HG02981 (cell line): ENCODE results near the gene SMIM31.
A peak's percentile ranks its signal among the peaks of the same experiment; 100 is the strongest.

ENCODE experiments used
- ATAC-seq: cut with Tn5 transposase; IDR thresholded peaks from one replicate; pipeline ENCODE4 v1.9.1; 2021; ENCODE audit warnings: mild to moderate bottlenecking, moderate library complexity; ENCODE audit not compliant: unreplicated experiment

SMIM31 gene

GRCh38 chr4:164780839-164781238, 26.9 kb downstream of the SMIM31 start:
- no peak for ATAC-seq

DNA sequence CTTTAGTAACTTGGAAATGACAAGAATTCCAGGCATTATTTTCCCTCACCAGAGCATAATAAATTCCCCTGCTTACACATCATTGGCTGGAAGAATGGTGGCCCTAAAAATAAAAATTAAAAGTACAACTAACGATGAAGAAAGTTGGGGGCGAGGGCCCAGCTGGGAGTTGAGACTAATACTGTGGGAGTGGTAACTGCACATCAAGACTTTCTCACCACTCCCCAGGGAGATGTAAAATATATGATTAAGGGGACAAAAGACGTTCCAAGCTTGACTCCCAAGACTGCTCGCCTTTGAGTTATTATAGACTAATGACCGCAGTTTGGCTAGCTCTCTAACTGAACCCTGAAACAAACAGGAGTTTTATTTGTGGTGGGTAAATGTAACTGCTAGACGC, 30.0 kb downstream of the SMIM31 start:
- ATAC-seq: no peak

- ATAC-seq: no peak
These were observed 35.1 kb downstream of the SMIM31 start for GRCh38 chr4:164789047-164789446.

DNA sequence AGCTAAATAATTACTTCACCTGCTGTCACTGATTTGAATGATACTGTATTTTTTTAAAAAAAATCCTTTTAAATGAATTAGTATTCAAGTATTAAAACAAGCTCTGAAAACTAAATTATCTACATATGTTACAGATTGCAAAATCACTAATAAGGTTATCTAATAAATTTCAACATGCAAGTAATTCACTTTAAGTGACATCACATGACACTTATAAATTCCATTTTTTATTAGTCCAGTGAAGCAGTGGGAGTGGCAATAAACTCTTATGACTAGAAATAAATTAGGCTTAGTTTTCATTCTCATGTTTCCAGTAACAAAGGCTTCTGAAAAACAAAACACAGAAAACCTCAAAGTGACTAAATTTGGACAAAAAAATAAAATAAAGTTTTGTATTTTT, 36.3 kb downstream of the SMIM31 start:
- ATAC-seq: no peak

GRCh38 chr4:164799410-164799809, 45.5 kb downstream of the SMIM31 start:
- ATAC-seq: no peak

DNA sequence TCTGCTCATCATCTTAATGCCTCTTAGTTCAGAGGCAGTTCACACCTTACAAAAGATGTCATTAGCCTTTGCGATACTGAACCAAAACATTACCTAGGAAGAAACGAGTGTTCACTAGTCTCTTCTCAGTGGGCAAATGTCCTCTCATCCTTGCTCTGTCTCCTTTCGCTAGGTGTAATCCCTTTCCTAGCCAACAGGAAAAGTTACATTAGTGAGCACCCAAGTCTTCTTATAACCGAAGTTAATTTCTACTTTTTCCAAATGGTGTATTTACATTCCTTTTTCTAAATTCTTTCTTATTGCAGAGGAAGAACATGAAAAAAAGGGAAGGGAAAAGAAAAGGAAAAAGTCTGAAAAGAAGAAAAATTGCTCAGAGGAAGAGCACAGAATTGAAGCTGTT, 46.9 kb downstream of the SMIM31 start:
- ATAC-seq: no peak

DNA sequence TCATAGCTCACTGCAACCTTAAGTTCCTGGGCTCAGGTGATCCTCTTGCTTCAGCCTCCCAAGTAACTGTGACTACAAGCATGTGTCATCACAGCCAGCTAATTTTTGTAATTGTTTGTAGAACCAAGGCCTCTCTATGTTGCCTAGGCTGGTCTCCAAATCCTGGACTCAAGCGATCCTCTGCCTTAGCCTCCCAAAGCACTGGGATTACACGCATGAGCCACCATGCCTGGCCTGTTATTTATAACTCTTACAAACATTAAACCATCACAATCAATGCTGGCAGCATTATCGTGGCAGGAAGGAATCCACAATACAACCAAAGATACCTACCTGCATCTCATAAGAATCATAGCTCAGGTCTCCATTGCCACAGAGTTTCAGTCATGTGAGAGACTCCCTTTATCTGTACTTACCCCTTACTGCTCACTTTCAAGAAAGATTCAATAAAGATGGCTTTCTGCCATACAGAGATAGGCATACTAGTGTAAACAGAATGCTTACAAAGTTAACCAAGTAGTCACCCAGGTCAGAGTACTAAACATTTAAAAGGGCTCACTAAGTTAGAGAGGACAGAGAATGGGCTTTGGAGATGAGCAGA, 48.5 kb downstream of the SMIM31 start:
- ATAC-seq: no peak

DNA sequence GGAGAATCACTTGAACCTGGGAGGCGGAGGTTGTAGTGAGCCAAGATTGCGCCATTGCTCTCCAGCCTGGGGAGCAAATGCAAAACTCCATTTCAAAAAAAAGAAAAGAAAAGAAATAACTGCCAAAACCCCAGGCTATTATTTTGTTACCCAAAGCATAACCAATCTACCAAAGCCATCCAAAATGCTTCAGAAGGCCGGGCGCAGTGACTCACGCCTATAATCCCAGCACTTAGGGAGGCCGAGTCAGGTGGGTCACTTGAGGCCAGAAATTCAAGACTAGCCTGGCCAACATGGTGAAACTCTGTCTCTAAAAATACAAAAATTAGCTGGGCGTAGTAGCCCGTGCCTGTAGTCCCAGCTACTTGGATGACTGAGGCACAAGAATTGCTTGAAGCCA, 49.8 kb downstream of the SMIM31 start:
- ATAC-seq: no peak

DNA sequence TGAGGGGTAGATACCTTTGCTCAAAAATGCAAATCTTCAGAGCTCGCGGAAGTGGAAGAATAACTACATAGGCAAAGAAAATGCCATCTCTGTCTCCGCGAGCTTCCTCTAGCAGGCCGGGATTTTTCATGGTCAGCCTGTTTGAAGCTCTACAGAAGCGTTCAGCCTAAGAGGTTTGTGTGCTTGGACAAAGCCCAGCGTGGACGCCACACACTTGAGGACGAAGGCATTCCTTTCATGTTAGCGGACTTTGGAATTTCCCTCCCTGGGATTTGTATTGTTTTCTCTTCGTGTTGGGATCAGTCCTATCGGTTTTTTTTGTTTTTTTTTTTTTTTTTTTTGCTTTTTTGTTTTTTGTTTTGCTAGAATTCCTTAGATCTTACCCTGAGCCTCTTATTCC, 53.7 kb downstream of the SMIM31 start:
- no peak for ATAC-seq

GRCh38 chr4:164813554-164813953, 59.6 kb downstream of the SMIM31 start:
- no peak for ATAC-seq

DNA sequence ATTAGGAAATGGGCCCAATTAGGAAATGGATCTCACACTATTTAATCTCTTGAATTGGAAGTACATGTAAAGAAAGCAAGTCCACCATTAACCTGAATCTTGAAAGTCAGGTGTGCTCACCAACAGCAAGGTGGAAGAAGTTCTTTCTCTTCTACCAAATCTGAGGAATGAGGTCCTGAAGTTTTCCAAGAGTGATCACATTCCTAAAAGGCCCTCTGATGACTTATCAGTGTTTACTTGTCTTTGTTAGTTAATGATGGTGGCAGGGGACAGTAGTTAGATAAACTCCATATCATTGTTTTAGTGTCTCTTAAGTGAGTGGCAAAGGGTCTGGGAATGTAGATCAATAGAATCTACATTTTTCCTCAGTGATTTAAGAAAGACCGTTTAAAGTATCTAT, 61.8 kb downstream of the SMIM31 start:
- ATAC-seq: no peak

DNA sequence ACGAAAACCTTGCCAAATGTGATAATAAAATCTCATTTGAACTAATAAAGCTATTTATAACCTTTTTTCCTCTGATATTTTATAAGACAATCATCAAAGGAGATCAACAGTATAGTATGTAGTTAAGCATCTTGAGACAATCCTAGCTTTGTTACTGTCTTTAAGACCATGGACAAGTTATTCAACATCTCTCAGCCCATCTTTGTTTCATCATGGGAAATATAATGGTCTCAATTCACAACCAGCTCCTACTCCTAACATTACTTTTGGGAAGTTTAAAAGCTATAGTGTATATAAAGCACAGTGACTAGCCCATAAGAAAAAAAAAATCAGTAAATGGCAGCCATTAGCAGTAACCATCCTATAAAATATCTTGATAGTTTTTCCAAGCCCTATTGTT, 65.4 kb downstream of the SMIM31 start:
- ATAC-seq: no peak

- ATAC-seq: no peak
These were observed 67.8 kb downstream of the SMIM31 start for GRCh38 chr4:164821711-164822110.

DNA sequence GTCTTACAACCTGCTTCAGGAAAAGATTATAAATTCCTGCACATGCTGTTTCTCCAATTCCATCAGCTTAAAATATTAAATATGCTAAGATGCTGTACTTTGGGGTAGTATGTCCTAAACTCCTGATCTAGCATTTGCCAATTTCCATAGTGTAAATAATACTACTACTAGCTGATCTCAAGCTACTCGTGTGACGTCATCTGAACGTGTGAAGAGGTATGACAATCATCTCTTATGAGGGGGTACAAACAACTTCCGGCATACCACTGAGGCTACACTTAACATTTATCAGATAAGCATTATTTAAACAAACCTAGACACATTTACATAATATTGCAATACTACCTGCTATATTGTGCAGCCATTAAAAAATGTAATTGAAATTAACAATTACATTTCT, 70.7 kb downstream of the SMIM31 start:
- ATAC-seq: no peak

DNA sequence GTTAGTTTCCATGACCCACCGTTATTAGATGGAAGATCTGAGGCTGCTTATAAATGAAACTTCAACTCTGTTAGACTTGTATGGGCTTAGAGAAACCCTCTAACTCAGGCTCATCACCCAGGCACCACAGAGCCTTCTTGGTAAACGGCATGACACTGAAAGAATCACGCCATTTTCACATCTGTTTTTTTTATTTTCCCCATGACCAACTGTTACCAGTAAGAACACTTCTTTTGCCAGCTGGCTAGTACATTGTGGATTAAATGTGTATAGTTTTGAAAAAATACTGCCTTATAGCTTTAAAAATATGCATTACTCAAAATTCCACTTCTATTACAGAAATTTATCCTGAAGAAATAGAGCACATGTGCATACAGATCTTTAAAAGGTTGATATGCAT, 75.0 kb downstream of the SMIM31 start:
- ATAC-seq: no peak

DNA sequence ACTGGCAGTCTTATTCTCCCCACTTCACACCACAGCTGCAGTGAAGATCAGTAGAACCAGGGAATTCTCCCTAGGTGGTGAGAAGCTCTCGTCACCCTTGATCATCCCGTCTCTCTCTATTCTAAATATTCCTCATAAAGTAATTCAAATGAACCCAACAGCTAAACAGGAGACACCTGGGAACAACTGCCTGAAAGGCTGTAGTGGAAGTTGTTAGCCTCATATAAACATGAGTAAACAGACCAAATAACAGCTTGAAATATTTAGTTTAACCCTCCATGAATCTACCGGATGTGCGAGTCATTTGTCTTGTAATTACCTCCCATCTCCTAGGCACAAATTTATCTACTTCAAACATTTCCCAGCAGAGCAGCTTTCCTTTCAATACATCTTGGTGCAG, 92.6 kb downstream of the SMIM31 start:
- no peak for ATAC-seq

DNA sequence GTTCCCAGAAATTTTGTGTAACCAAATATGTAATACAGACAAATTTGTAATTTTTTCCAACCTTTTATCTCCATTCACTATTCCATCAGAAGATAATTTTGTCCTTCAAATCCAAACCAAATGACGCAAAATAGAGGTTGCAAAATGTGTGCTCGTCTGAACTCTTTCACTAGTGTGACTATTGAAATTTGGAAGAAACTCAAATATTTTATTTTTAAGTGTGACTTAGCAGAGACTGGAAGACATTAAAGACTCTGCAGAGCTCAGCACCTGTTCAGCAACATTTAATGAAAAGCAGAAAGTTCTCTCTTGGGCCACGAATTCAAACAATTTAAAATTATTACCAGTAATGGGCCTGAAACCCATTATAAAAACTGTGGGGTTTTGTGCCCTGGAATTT, 93.1 kb downstream of the SMIM31 start:
- no peak for ATAC-seq

DNA sequence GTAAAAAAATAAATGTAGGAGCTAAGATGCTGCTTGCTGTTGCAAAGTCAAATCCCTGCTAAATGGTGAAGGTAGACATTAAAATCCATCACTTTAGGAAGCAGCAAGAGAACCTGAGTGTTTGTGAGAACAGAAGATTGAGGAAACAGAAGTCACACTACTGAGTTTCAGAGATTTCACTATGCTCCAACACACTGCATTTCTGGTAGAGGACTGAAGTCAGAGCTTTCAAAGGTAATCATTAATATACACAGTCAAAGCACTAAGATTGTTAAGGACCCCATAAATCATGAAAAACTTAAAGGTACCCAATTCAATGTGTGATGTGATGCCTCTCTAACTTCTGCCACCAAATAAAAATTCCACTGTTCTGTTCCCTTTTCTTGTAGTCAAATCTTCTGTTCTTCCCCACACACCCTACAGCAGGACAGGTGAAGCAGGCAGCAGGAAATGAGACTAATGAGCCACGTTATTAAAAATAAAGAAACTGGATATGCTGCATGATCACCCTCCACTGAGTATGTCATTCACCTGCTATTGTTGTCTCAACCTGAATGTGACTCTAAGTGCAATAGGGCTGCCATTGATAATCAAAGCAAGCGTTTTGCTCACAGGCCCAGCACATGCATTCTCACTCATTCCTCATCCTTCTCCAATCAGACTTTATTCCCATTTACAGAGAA, 94.2 kb downstream of the SMIM31 start:
- ATAC-seq: peak; percentile 97
